IgD-negative memory B cell (primary cell): ENCODE data around the gene RTN4. TPM values are rescaled to one million over a fixed set of nuclear protein-coding genes. Genes with fewer than 3 reads are reported as not detected.
"Not testable (repeated sequence)": the region's sequence is repeated elsewhere in the genome, so short reads cannot be mapped to it uniquely, and the experiment has no call there.

Experiments
- H3K27ac Mint-ChIP-seq, 3 donors: one replicate each; pipeline ENCODE4 v1.8.0; 2020 to 2022; ENCODE audit warnings: mild to moderate bottlenecking in 3 of 3, mixed read lengths in 3 of 3, moderate library complexity in 1 of 3
- H3K27me3 Mint-ChIP-seq: one replicate; pipeline ENCODE4 v1.8.0; 2021; ENCODE audit warnings: mixed read lengths
- H3K36me3 Mint-ChIP-seq: one replicate; pipeline ENCODE4 v1.8.0; 2020; ENCODE audit warnings: mild to moderate bottlenecking, mixed read lengths
- H3K4me1 Mint-ChIP-seq, 3 donors: one replicate each; pipeline ENCODE4 v1.8.0; 2020 to 2022; ENCODE audit warnings: mixed read lengths in 3 of 3, mild to moderate bottlenecking in 1 of 3
- H3K4me3 Mint-ChIP-seq, 4 donors: one replicate each; pipeline ENCODE4 v1.8.0; 2020 to 2022; ENCODE audit warnings: mild to moderate bottlenecking in 4 of 4, mixed read lengths in 4 of 4, moderate library complexity in 3 of 4
- H3K9me3 Mint-ChIP-seq, 3 donors: one replicate each; pipeline ENCODE4 v1.8.0; 2020 to 2021; ENCODE audit warnings: mixed read lengths in 3 of 3, mild to moderate bottlenecking in 1 of 3
- polyA plus RNA-seq: library from polyadenylated mRNA; unstranded; fragments of 300-500 nt; fragmentation: Illumina TruSeq; gene quantifications from one replicate; pipeline ENCODE4 v1.2.3, GENCODE V29; 2021

Gene RTN4
- polyA plus RNA-seq, 1 donor from 2014 or later, result 50.9 TPM

- Mint-ChIP-seq H3K27me3 (no peaks in the 10 kb centered on the region), H3K27ac (no peak overlapping the region), H3K36me3 (no peaks in the 10 kb centered on the region), H3K4me1 (peaks cover 43 to 56% (median 54%) of the 10 kb centered on the region in 3 donors), H3K4me3 (no peak overlapping the region), H3K9me3 (no peaks in the 10 kb centered on the region)
These were observed 52.4 kb downstream of the RTN4 start for GRCh38 chr2:54997826-54998225.

- H3K27ac Mint-ChIP-seq, result no peak overlapping the region
- no peaks in the 10 kb centered on the region for H3K27me3 Mint-ChIP-seq
- H3K36me3 Mint-ChIP-seq, result peaks cover 3% of the 10 kb centered on the region
- H3K9me3 Mint-ChIP-seq, result no peaks in the 10 kb centered on the region
- no peak overlapping the region for H3K4me3 Mint-ChIP-seq
- H3K4me1 Mint-ChIP-seq, result peaks cover 36 to 54% (median 50%) of the 10 kb centered on the region in 3 donors
These were observed 54.7 kb downstream of the RTN4 start for GRCh38 chr2:54995553-54995952.

GRCh38 chr2:54990694-54991093 is 59.6 kb downstream of the RTN4 start:
- not testable (repeated sequence) for H3K4me3 Mint-ChIP-seq, H3K27ac Mint-ChIP-seq, H3K36me3 Mint-ChIP-seq, H3K27me3 Mint-ChIP-seq, H3K9me3 Mint-ChIP-seq
- H3K4me1 Mint-ChIP-seq, result peaks cover 16 to 38% (median 29%) of the 10 kb centered on the region in 3 donors

DNA sequence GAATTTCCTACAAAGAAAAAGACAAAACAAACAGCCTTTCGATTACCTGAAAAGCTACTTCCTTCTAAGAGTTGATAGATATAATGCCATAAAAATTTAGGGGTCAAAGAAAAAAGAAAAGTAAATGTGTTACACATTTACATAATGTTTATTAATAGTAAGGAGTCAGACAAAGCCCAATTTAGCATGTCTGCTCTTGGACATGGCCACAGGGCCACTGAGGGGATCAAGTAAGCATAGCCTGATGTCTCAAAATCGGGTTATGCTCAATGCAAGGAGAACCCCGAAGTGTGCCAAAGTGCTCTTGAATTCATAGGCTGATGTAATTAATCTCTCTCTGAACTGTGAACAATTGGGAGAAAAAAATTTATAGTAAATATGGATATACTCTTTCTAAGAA is 61.6 kb downstream of the RTN4 start:
- Mint-ChIP-seq H3K27ac (peak overlapping the region in 1 of 3 donors; percentile 47), H3K9me3 (no peaks in the 10 kb centered on the region), H3K4me3 (no peak overlapping the region), H3K4me1 (peaks cover 9 to 35% (median 22%) of the 10 kb centered on the region in 3 donors), H3K36me3 (peaks cover 9% of the 10 kb centered on the region), H3K27me3 (no peaks in the 10 kb centered on the region)

- H3K27ac Mint-ChIP-seq, result no peak overlapping the region
- no peaks in the 10 kb centered on the region for H3K9me3 Mint-ChIP-seq
- peaks cover 2 to 24% (median 13%) of the 10 kb centered on the region in 3 donors for H3K4me1 Mint-ChIP-seq
- H3K4me3 Mint-ChIP-seq, result no peak overlapping the region
- no peaks in the 10 kb centered on the region for H3K27me3 Mint-ChIP-seq
- H3K36me3 Mint-ChIP-seq, result peaks cover 8% of the 10 kb centered on the region
These were observed 64.0 kb downstream of the RTN4 start for GRCh38 chr2:54986264-54986663.

- H3K27me3 Mint-ChIP-seq, result no peaks in the 10 kb centered on the region
- peaks cover 4 to 17% (median 12%) of the 10 kb centered on the region in 3 donors for H3K4me1 Mint-ChIP-seq
- no peak overlapping the region for H3K27ac Mint-ChIP-seq
- H3K9me3 Mint-ChIP-seq, result no peaks in the 10 kb centered on the region
- no peak overlapping the region for H3K4me3 Mint-ChIP-seq
- peaks cover 10% of the 10 kb centered on the region for H3K36me3 Mint-ChIP-seq
These were observed 65.8 kb downstream of the RTN4 start for GRCh38 chr2:54984476-54984875.

DNA sequence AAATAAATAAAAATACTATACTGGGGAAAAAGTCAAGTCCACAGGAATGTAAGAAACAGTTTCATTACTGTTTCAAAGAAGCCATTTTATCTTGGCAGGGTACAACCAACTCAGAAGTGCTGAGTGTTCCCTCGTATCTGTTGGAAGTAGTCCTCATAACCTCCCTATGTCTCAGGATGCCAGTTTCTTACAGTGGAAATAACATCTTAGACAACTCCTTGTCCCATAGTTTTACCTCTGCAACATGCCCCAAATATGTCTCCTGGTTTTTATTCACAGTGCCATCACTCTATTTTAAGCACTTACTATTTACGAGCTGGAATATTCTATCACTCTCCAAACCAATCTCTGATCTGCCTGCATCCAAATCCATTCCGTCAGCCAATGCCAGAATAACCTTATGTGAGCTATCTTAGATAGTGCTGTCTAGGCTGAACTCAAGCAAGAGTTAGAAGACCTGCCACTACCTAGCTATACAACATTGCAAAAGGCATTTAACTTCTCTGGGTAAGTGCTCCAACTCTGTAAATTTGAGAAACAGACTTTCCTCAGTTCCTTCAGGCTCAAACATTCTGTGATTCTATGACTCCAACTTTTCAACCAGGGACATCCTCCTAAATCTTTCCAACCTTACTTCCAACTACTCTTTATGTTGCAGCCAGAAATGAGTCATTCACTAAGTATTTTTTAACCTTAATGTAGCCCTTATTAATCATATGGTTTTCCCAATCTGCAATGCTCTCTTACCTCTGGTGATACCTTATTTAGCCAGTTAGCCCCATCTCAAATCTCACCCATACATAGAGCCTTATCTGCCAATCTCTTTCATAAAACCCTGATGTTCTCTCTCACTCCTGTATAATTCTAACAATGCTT is 66.7 kb downstream of the RTN4 start:
- Mint-ChIP-seq H3K36me3 (peaks cover 10% of the 10 kb centered on the region), H3K4me1 (peaks cover 4 to 13% (median 10%) of the 10 kb centered on the region in 3 donors), H3K9me3 (no peaks in the 10 kb centered on the region), H3K4me3 (no peak overlapping the region), H3K27ac (peak overlapping the region in 1 of 3 donors; percentile 17), H3K27me3 (no peaks in the 10 kb centered on the region)

- Mint-ChIP-seq H3K4me1 (peaks cover 7 to 22% (median 17%) of the 10 kb centered on the region in 3 donors), H3K4me3 (peak overlapping the region in 1 of 4 donors; percentile 40), H3K9me3 (no peaks in the 10 kb centered on the region), H3K27ac (no peak overlapping the region), H3K27me3 (no peaks in the 10 kb centered on the region), H3K36me3 (peaks cover 8% of the 10 kb centered on the region)
These were observed 68.9 kb downstream of the RTN4 start for GRCh38 chr2:54981385-54981784.

- Mint-ChIP-seq H3K27me3 (no peaks in the 10 kb centered on the region), H3K27ac (no peak overlapping the region), H3K4me3 (no peak overlapping the region), H3K36me3 (peaks cover 8% of the 10 kb centered on the region), H3K9me3 (no peaks in the 10 kb centered on the region), H3K4me1 (peaks cover 9 to 29% (median 29%) of the 10 kb centered on the region in 3 donors)
These were observed 70.8 kb downstream of the RTN4 start for GRCh38 chr2:54979321-54980044.

- Mint-ChIP-seq H3K27ac (peak overlapping the region in 1 of 3 donors; percentile 87), H3K36me3 (peaks cover 4% of the 10 kb centered on the region), H3K4me1 (peaks cover 12 to 28% (median 24%) of the 10 kb centered on the region in 3 donors), H3K9me3 (no peaks in the 10 kb centered on the region), H3K4me3 (no peak overlapping the region), H3K27me3 (no peaks in the 10 kb centered on the region)
These were observed 73.1 kb downstream of the RTN4 start for GRCh38 chr2:54977149-54977548.

DNA sequence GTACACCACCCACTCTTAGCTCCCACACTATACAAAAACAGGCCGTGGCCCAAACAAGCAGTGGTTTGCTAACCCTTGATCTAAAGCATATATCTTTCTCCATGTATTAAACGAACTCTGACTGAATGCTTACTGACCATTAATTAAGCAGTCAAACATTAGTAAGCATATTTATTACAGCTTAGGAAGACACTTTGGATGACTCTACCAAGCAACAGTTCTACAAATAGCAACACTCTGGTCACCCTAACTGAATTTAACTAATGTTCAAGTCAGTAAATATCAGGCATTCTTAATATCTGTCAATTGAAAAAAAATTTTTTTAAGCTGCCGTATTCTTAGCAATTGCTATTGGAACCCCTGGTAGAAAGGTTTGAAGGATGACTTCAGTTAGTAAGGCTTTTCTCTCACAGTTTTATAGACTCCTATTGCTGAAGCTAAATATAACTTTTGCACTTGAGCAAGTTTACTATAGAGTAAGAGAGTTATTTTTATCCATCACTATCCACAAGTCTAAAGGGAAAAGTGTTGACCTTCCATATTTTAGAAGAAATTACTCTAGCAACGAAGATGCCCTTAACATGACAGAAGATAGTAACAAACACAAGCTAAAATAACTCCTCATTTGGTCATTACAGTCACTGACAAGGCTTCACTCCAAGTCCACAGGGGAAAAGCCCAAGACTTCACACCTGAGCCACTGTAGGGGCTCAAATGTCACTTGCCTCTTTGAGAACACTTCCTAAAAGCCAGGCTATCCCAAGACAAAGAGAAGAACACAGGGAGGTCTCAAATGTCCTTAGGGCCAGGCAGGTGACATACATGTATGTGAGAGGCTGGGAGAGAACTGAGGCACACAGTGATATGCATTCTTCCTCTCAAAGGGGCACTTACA is 74.4 kb downstream of the RTN4 start:
- Mint-ChIP-seq H3K27ac (peak overlapping the region in 2 of 3 donors; percentile 16 to 87), H3K36me3 (peaks cover 4% of the 10 kb centered on the region), H3K4me1 (peaks cover 12 to 28% (median 24%) of the 10 kb centered on the region in 3 donors), H3K9me3 (no peaks in the 10 kb centered on the region), H3K4me3 (no peak overlapping the region), H3K27me3 (no peaks in the 10 kb centered on the region)

GRCh38 chr2:54975175-54975574 is 75.1 kb downstream of the RTN4 start:
- H3K4me1 Mint-ChIP-seq, result peaks cover 10 to 24% (median 24%) of the 10 kb centered on the region in 3 donors
- H3K27me3 Mint-ChIP-seq, result no peaks in the 10 kb centered on the region
- no peak overlapping the region for H3K4me3 Mint-ChIP-seq
- H3K9me3 Mint-ChIP-seq, result no peaks in the 10 kb centered on the region
- H3K36me3 Mint-ChIP-seq, result no peaks in the 10 kb centered on the region
- H3K27ac Mint-ChIP-seq, result peak overlapping the region in 2 of 3 donors; percentile 32 to 87

- Mint-ChIP-seq H3K9me3 (no peaks in the 10 kb centered on the region), H3K4me1 (peaks cover 11 to 19% (median 14%) of the 10 kb centered on the region in 3 donors), H3K4me3 (no peak overlapping the region), H3K27me3 (no peaks in the 10 kb centered on the region), H3K36me3 (peaks cover 14% of the 10 kb centered on the region), H3K27ac (no peak overlapping the region)
These were observed 80.3 kb downstream of the RTN4 start for GRCh38 chr2:54969940-54970338.

GRCh38 chr2:54969295-54969939 is 80.8 kb downstream of the RTN4 start:
- no peak overlapping the region for H3K4me3 Mint-ChIP-seq
- no peaks in the 10 kb centered on the region for H3K9me3 Mint-ChIP-seq
- H3K27ac Mint-ChIP-seq, result peak overlapping the region; percentile 9 to 89 (median 73)
- H3K27me3 Mint-ChIP-seq, result no peaks in the 10 kb centered on the region
- peaks cover 11 to 16% (median 11%) of the 10 kb centered on the region in 3 donors for H3K4me1 Mint-ChIP-seq
- H3K36me3 Mint-ChIP-seq, result peaks cover 14% of the 10 kb centered on the region
